ENCODE data around the gene LDHD. TPM values are rescaled to one million over a fixed set of nuclear protein-coding genes. Genes with fewer than 3 reads are reported as not detected.

Gene LDHD
- total and polyA plus RNA-seq, 2 of the 13 experiments (the other 11 are each of a cell fraction or from before 2014, with no cell fraction given): 9.1 to 9.8 TPM

- TF ChIP-seq ZFP91 (CRISPR knock-in tag; IDR thresholded peaks at IDR 0.05; ENCODE audit: borderline replicate concordance): peak; percentile 7; the same call in 1 of the 2 replicates
- peak; percentile 61; the same call in 1 of the 2 replicates for TF ChIP-seq POLR2AphosphoS2 (IDR thresholded peaks at IDR 0.05; ENCODE audit: low read depth, low read length)
- TF ChIP-seq RBM22 (optimal IDR thresholded peaks at IDR 0.05; ENCODE audit: low read length): peak; percentile 25
Observed at GRCh38 chr16:75114179-75114945, 2.2 kb downstream of the LDHD start (continued).

GRCh38 chr16:75113541-75114121 is 2.9 kb downstream of the LDHD start:
- no peak overlapping the region for H3K4me2 ChIP-seq (ENCODE audit: low read depth, low read length)
- no peaks in the 10 kb centered on the region; a peak in 1 of 5 replicates for H3K27me3 ChIP-seq (ENCODE audit: control insufficient read depth in 1 of 2, insufficient read depth in 2 of 2, low read length in 2 of 2)
- no peaks in the 10 kb centered on the region for H3K9me3 ChIP-seq (ENCODE audit: low read length)
- peaks cover 73% of the 10 kb centered on the region for H3K4me1 ChIP-seq (ENCODE audit: insufficient read depth, low read length)
- ATAC-seq (no peak), FAIRE-seq (no peak), DNase-seq (ENCODE audit: low spot score) (no peak)
- CTCF ChIA-PET (ENCODE audit: low intra/inter-chr PET ratio, low total read pairs): no interaction called here
- no peak overlapping the region for H3K4me3 ChIP-seq (replicated peaks in 1 of 3; ENCODE audit: insufficient read depth in 1 of 3, low read depth in 2 of 3, low read length in 3 of 3)
- peaks cover 7% of the 10 kb centered on the region for H3K79me2 ChIP-seq (ENCODE audit: insufficient read depth, low read length)
- POLR2A ChIA-PET: interaction anchor here (3.2 kb wide), 1 partner anchor 116 kb away, joined by 30 read pairs; the partner anchor contains the start of gene ZNRF1
- no peak overlapping the region for H2AFZ ChIP-seq (ENCODE audit: low read length)
- peaks cover 7 to 8% of the 10 kb centered on the region in 2 experiments; a peak in 3 of 5 replicates for H3K36me3 ChIP-seq (replicated peaks in 1 of 2; ENCODE audit: control insufficient read depth in 1 of 2, insufficient read depth in 2 of 2, low read length in 2 of 2)
- no peaks in the 10 kb centered on the region for H4K20me1 ChIP-seq (ENCODE audit: insufficient read depth, low read length)
- intact Hi-C loops (cut with micrococcal nuclease; ENCODE audit: unreplicated experiment): no loop called here
- no peak overlapping the region for H3K9ac ChIP-seq (ENCODE audit: insufficient read depth, low read depth, low read length)
- WGBS (ENCODE audit: low lambda C conversion rate): 100% methylated on average over 6 of the region's 20 CpGs
- BruUV-seq (replicated peaks): no TSS peak
- in situ Hi-C loops (cut with HindIII; ENCODE audit: extremely low pct_ligation_motif_present, low pct_unique_long_range_greater_than_20kb): no loop called here
- H3K27ac ChIP-seq (ENCODE audit: extremely low read length, insufficient read depth, low read length): no peak overlapping the region
- TF ChIP-seq ZBTB39 (CRISPR knock-in tag; IDR thresholded peaks at IDR 0.05) (0 out of 2 replicates have a peak, but pooled peaks have one; percentile 38), GMEB1 (CRISPR knock-in tag; IDR thresholded peaks at IDR 0.05; ENCODE audit: borderline replicate concordance) (no peak), POGK (CRISPR knock-in tag; conservative IDR thresholded peaks at IDR 0.05) (no peak), RAD21 (CRISPR knock-in tag; IDR thresholded peaks at IDR 0.05) (no peak), DRAP1 (CRISPR knock-in tag; IDR thresholded peaks at IDR 0.05) (no peak), ZNF749 (CRISPR knock-in tag; IDR thresholded peaks at IDR 0.05; ENCODE audit: borderline replicate concordance) (0 out of 2 replicates have a peak, but pooled peaks have one; percentile 66), ZNF326 (CRISPR knock-in tag; IDR thresholded peaks at IDR 0.05; ENCODE audit: borderline replicate concordance) (peak; percentile 25; the same call in 1 of the 2 replicates), CHD4 (IDR thresholded peaks at IDR 0.05; ENCODE audit: borderline replicate concordance, low read length) (no peak), PCBP1 (IDR thresholded peaks at IDR 0.05; ENCODE audit: borderline replicate concordance, low read depth, low read length) (0 out of 2 replicates have a peak, but pooled peaks have one; percentile 54)
